Esophagus muscularis mucosa (tissue), 4 donors: Measurements from ENCODE around the gene CPED1.

ENCODE experiments used
- CTCF ChIP-seq, 3 experiments: fragments of 200-600 bp in 2 of 3; fragments of 450-650 bp in 1 of 3; sonication (generic) in 2 of 3; IDR thresholded peaks; one replicate each; pipeline ENCODE4 v1.5.1; 2017 to 2019; ENCODE audit warnings: antibody characterized with exemption in 3 of 3, mild to moderate bottlenecking in 2 of 3, moderate library complexity in 1 of 3
- EP300 ChIP-seq: sonication (generic); formaldehyde crosslinking; IDR thresholded peaks from one replicate; pipeline ENCODE4 v1.6.1; 2017; ENCODE audit warnings: antibody characterized with exemption
- POLR2A ChIP-seq: fragments of 450-650 bp; IDR thresholded peaks from one replicate; pipeline ENCODE4 v1.6.1; 2017; ENCODE audit warnings: antibody characterized with exemption, moderate library complexity, mild to moderate bottlenecking, low read depth
- POLR2AphosphoS5 ChIP-seq, 2 donors: sonication (generic); formaldehyde crosslinking; IDR thresholded peaks; one replicate each; pipeline ENCODE4 v1.6.1; 2017; ENCODE audit warnings: antibody characterized with exemption in 2 of 2

- no peak for TF ChIP-seq POLR2A
- TF ChIP-seq CTCF (IDR thresholded peaks at IDR 0.05), result peak in 1 of 3 experiments; percentile 7
- TF ChIP-seq POLR2AphosphoS5 (IDR thresholded peaks at IDR 0.05), result peak; percentile 75 to 79
- peak; percentile 75 for TF ChIP-seq EP300
Observed at GRCh38 chr7:121069346-121070100, 81.0 kb downstream of the CPED1 start.
